Psoas muscle (tissue), 8 donors: ENCODE results near the gene CACNA1D. TPM values are rescaled to one million over a fixed set of nuclear protein-coding genes. Genes with fewer than 3 reads are reported as not detected.

Experiments used
- ATAC-seq, 4 donors: fragments of 200-7000 bp; cut with Tn5 transposase; one replicate each; pipeline ENCODE4 v1.9.1; 2020; ENCODE audit warnings: moderate library complexity in 3 of 4, mild to moderate bottlenecking in 2 of 4
- DNase-seq, 2 donors: peaks; one replicate each; pipeline ENCODE4 v3.0.0-alpha.2; 2020
- H3K27ac ChIP-seq: fragments of 200-600 bp; one replicate; pipeline ENCODE4 v1.8.0; 2022
- H3K27me3 ChIP-seq, 3 donors: fragments of 200-600 bp in 1 of 3; one replicate each; pipeline versions ENCODE4 v1.6.1 to v1.8.0; 2013 to 2022; ENCODE audit warnings: low read length in 2 of 3, mild to moderate bottlenecking in 2 of 3, moderate library complexity in 1 of 3; ENCODE audit not compliant: insufficient read depth in 3 of 3
- H3K36me3 ChIP-seq, 2 donors: fragments of 200-600 bp in 1 of 2; one replicate each; pipeline versions ENCODE4 v1.6.1 to v1.8.0; 2013 to 2022; ENCODE audit warnings: low read depth in 1 of 2, mild to moderate bottlenecking in 1 of 2, moderate library complexity in 1 of 2; ENCODE audit not compliant: insufficient read depth in 1 of 2
- H3K4me1 ChIP-seq: fragments of 200-600 bp; one replicate; pipeline ENCODE4 v1.8.0; 2022
- H3K4me3 ChIP-seq: fragments of 200-600 bp; one replicate; pipeline ENCODE4 v1.8.0; 2022; ENCODE audit warnings: mild to moderate bottlenecking
- H3K9me3 ChIP-seq: fragments of 200-600 bp; one replicate; pipeline ENCODE4 v1.8.0; 2022
- WGBS, 3 donors: extraction: QIAGEN DNeasy Blood & Tissue Kit; methylation state at CpG; one replicate each; pipeline versions ENCODE4 v1.1.6 to v1.1.7; 2013; 5-methylcytosine and 5-hydroxymethylcytosine counted together
- intact Hi-C, 2 donors: fragments of 100-400 bp; cut with DNase I; formaldehyde crosslinking; loops; one replicate each; pipeline versions ENCODE4 v1.11.0 to v1.14.2; 2022
- polyA plus RNA-seq, 3 donors: library from polyadenylated mRNA; stranded (reverse); fragments of 200-250 nt; gene quantifications; one replicate each; pipeline ENCODE4 v1.2.3, GENCODE V29; 2013
- total RNA-seq, 4 donors: library from RNA; stranded (reverse); fragmentation: NEBNext Ultra II Directional in 2 of 4; extraction: Animal tissue kit (Norgen Biotek cat#: 25700) in 2 of 4; gene quantifications; one replicate each; pipeline versions ENCODE4 v1.2.1 to v1.2.4, GENCODE V29; 2021 to 2023
- TF ChIP-seq, protein P1 (sequence below): fragments of 200-600 bp; IDR thresholded peaks from one replicate; pipeline ENCODE4 v1.8.0; 2022; ENCODE audit warnings: antibody characterized with exemption
- donor health status: healthy with polysubstance abuse.
- donor health status: DM: no; HTN: no; CAD: no; lungs with moderate emphysema.
- donor health status: Bipolar disorder and iron deficiency.
- donor health status: healthy.
- donor health status: DM: yes; HTN: yes; CAD: no.
- donor health status: DM: no; HTN: no; CAD: no.
- donor health status: DM: no; HTN: no; CAD: no.
- donor health status: DM: yes; HTN: yes; CAD: no.

Gene CACNA1D
- total and polyA plus RNA-seq, 7 donors: 0.05 to 0.82 (median 0.28) TPM; not detected in 2

DNA sequence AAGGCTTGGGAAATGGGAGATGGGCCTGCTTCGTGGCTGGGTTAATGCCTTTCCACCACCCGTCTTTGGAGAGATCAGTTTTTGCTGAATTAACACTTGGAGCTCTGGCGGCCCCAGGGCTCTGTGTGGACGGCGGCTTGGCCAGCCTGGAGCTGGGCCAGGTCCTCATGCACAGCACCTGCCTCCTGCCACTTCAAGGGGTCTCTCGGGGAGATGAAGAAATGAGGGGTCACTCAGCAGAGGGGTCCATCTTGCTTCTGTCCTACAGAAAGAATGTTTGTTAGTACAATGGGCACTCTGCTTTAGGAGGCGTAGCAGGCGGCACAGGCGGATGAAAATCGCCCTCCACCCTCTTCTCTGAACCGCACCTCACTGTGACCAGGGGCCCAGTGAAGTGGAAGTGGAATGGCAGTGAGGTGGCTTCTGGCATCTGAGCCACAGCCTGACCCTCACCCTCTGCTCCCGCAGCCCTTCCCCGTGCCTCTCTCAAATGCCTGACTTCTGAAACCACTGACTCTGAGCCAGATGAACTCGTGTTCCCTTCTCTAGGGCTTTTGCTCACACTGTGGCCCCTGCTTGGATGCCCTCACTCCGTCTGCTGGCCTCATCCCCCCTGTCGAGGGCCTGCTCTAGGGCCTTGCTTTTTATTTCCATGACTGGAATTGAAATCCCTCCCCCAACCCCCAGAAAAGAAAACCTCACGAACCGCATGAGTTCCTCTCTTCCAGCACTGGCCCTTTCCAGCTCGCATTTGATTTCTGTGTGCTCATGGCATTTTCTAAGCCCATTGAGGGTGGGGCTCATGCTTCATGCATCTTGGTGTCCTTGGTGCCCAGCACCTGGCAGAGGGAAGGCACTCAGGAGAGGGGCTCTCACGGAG lies 309.6 kb downstream of the CACNA1D start:
- intact Hi-C loops: no loop called here
- H3K27me3 ChIP-seq: peaks cover 0 to 3% (median 0%) of the 10 kb centered on the region in 3 donors
- TF ChIP-seq, protein P1, sequence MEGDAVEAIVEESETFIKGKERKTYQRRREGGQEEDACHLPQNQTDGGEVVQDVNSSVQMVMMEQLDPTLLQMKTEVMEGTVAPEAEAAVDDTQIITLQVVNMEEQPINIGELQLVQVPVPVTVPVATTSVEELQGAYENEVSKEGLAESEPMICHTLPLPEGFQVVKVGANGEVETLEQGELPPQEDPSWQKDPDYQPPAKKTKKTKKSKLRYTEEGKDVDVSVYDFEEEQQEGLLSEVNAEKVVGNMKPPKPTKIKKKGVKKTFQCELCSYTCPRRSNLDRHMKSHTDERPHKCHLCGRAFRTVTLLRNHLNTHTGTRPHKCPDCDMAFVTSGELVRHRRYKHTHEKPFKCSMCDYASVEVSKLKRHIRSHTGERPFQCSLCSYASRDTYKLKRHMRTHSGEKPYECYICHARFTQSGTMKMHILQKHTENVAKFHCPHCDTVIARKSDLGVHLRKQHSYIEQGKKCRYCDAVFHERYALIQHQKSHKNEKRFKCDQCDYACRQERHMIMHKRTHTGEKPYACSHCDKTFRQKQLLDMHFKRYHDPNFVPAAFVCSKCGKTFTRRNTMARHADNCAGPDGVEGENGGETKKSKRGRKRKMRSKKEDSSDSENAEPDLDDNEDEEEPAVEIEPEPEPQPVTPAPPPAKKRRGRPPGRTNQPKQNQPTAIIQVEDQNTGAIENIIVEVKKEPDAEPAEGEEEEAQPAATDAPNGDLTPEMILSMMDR: no peak
- H3K36me3 ChIP-seq: no peaks in the 10 kb centered on the region
- ATAC-seq (no peak), DNase-seq (no peak)
- no peak overlapping the region for H3K4me3 ChIP-seq
- WGBS, 3 donors: 58 to 69% (median 63%) methylated on average over 20 of the region's 20 CpGs
- no peak overlapping the region for H3K27ac ChIP-seq
- peaks cover 4% of the 10 kb centered on the region for H3K4me1 ChIP-seq
- H3K9me3 ChIP-seq: no peaks in the 10 kb centered on the region

GRCh38 chr3:53804697-53805462 lies 310.5 kb downstream of the CACNA1D start:
- 74 to 82% (median 75%) methylated on average over 14 of the region's 14 CpGs for WGBS, 3 donors
- no peak for ATAC-seq
- intact Hi-C loops: no loop called here

GRCh38 chr3:53805463-53806159 lies 311.2 kb downstream of the CACNA1D start:
- DNase-seq (no peak), ATAC-seq (no peak)
- Histone ChIP-seq H3K4me1 (peaks cover 4% of the 10 kb centered on the region), H3K4me3 (no peak overlapping the region), H3K36me3 (no peaks in the 10 kb centered on the region), H3K9me3 (no peaks in the 10 kb centered on the region), H3K27ac (no peak overlapping the region), H3K27me3 (peaks cover 0 to 3% (median 0%) of the 10 kb centered on the region in 3 donors)
- 80 to 95% (median 93%) methylated on average over 3 to 4 of the region's 4 CpGs for WGBS, 3 donors
- intact Hi-C loops: no loop called here
- TF ChIP-seq, protein P1: no peak

More at GRCh38 chr3:53804697-53805462, 310.5 kb downstream of the CACNA1D start:
- Histone ChIP-seq H3K36me3 (no peaks in the 10 kb centered on the region), H3K4me3 (no peak overlapping the region), H3K4me1 (peaks cover 4% of the 10 kb centered on the region), H3K27me3 (peaks cover 0 to 3% (median 0%) of the 10 kb centered on the region in 3 donors), H3K27ac (no peak overlapping the region), H3K9me3 (no peaks in the 10 kb centered on the region)
- DNase-seq: no peak
- TF ChIP-seq, protein P1: no peak

GRCh38 chr3:53806182-53807116 lies 312.0 kb downstream of the CACNA1D start:
- ATAC-seq (peak; percentile 61 to 89 (median 68)), DNase-seq (no peak)
- Histone ChIP-seq H3K36me3 (no peaks in the 10 kb centered on the region), H3K27ac (no peak overlapping the region), H3K27me3 (peaks cover 0 to 3% (median 0%) of the 10 kb centered on the region in 3 donors), H3K4me3 (no peak overlapping the region), H3K4me1 (peaks cover 4% of the 10 kb centered on the region), H3K9me3 (no peaks in the 10 kb centered on the region)
- WGBS, 3 donors: 45 to 56% (median 47%) methylated on average over 10 of the region's 10 CpGs
- TF ChIP-seq, protein P1: no peak
- intact Hi-C loops: no loop called here
